NT2/D1 (cell line): ENCODE results near the gene PXYLP1.
"Not testable (repeated sequence)": the region's sequence is repeated elsewhere in the genome, so short reads cannot be mapped to it uniquely, and the experiment has no call there.

Experiments
- YY1 ChIP-seq: IDR thresholded peaks from 2 replicates; pipeline ENCODE4 v1.6.1; 2011; ENCODE audit not compliant: insufficient read length, insufficient read depth
- ZNF274 ChIP-seq: IDR thresholded peaks from 2 replicates; pipeline ENCODE4 v1.6.1; 2011; ENCODE audit warnings: mild to moderate bottlenecking, low read depth, low read length

GRCh38 chr3:141211306-141211705 is 20.3 kb upstream of the PXYLP1 start:
- TF ChIP-seq YY1, ZNF274: not testable (repeated sequence)
